ENCODE measurements around the gene ZNF786. TPM values are rescaled to one million over a fixed set of nuclear protein-coding genes. Genes with fewer than 3 reads are reported as not detected.

The ZNF786 gene
- total RNA-seq, 4 donors from 2014 or later = 6.1 to 8.6 (median 7.0) TPM

DNA sequence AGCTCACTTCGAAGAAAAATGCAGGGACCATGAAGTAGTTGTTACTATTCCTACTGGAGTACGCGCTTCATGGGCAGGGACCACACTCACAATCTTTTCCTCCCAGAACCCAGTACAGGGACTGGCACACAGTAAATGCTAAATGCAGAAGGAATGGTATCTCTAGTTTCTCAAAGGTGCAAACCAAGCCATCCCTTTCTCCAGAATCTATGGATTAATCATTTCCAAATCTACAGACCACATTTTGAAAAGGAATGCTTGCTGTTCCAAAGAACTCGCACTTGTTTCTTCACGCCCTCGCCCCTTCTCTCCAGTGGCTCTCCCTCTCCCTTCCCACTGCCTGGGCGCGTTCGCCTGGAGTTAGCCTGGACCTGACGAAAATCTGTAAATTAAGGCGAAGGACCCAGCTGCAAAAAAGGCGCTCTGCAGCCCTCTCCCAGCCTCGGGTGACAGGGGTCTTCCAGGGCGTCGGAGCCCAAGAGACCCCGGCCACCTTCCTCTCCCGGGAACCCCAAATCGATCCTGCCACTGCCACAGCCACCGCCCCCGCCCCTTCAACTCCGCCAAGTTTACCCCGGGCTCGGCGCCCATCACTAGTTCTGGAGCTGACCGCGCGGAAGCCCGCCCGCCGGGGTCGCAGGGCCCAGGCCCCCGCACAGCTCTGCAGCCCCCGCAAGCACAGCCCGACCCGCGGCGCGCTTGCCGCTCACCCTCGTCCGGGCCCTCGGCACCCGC, 62.7 kb downstream of the ZNF786 start:
- Histone ChIP-seq H3K4me1 (peaks cover 0 to 32% (median 12%) of the 10 kb centered on the region in 3 donors), H3K4me3 (peak overlapping the region; percentile 67 to 91), H3K27me3 (no peaks in the 10 kb centered on the region), H3K9me3 (no peaks in the 10 kb centered on the region), H3K36me3 (no peaks in the 10 kb centered on the region), H3K27ac (peak overlapping the region; percentile 68 to 96 (median 94))
- WGBS, 2 donors (ENCODE audit: low coverage in 1 of 2) = 1 to 3% methylated on average over 6 to 14 of the region's 43 CpGs
- no peak for ATAC-seq
- TF ChIP-seq EP300 (IDR thresholded peaks at IDR 0.05) (no peak), POLR2AphosphoS5 (IDR thresholded peaks at IDR 0.05) (no peak), POLR2A (IDR thresholded peaks at IDR 0.05) (no peak)
- TF ChIP-seq, protein P1, sequence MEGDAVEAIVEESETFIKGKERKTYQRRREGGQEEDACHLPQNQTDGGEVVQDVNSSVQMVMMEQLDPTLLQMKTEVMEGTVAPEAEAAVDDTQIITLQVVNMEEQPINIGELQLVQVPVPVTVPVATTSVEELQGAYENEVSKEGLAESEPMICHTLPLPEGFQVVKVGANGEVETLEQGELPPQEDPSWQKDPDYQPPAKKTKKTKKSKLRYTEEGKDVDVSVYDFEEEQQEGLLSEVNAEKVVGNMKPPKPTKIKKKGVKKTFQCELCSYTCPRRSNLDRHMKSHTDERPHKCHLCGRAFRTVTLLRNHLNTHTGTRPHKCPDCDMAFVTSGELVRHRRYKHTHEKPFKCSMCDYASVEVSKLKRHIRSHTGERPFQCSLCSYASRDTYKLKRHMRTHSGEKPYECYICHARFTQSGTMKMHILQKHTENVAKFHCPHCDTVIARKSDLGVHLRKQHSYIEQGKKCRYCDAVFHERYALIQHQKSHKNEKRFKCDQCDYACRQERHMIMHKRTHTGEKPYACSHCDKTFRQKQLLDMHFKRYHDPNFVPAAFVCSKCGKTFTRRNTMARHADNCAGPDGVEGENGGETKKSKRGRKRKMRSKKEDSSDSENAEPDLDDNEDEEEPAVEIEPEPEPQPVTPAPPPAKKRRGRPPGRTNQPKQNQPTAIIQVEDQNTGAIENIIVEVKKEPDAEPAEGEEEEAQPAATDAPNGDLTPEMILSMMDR (IDR thresholded peaks at IDR 0.05) = no peak

DNA sequence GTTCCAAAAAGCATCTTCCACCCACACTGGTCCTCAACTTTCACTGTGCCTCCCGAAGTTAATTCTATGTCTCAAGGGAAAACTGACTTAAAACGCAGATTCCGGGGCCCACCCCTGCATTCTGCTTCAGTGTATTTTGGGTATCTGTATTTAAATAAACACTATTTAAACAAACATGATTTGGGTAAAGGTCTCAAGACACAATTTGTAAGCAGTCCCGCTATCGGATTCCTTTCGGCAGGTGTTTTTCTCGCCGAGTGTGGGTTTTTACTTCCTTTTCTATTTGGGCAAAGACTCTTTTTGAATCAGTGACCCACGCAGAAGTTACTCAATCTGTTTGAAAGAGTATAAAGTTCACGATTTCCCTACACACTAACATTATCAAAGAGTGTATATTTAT, 63.5 kb downstream of the ZNF786 start:
- Histone ChIP-seq H3K27me3 (no peaks in the 10 kb centered on the region), H3K9me3 (no peaks in the 10 kb centered on the region), H3K4me1 (peaks cover 0 to 32% (median 12%) of the 10 kb centered on the region in 3 donors), H3K36me3 (no peaks in the 10 kb centered on the region), H3K4me3 (peak overlapping the region in 1 of 2 donors; percentile 91), H3K27ac (peak overlapping the region in 3 of 4 donors; percentile 93 to 96 (median 95))
- WGBS, 2 donors (ENCODE audit: low coverage in 1 of 2) = 26 to 33% methylated on average over 6 to 10 of the region's 10 CpGs
- ATAC-seq = no peak
- TF ChIP-seq EP300 (IDR thresholded peaks at IDR 0.05) = no peak
- no peak for TF ChIP-seq POLR2AphosphoS5 (IDR thresholded peaks at IDR 0.05)
- TF ChIP-seq POLR2A (IDR thresholded peaks at IDR 0.05) = no peak
- TF ChIP-seq, protein P1 (IDR thresholded peaks at IDR 0.05) = no peak

DNA sequence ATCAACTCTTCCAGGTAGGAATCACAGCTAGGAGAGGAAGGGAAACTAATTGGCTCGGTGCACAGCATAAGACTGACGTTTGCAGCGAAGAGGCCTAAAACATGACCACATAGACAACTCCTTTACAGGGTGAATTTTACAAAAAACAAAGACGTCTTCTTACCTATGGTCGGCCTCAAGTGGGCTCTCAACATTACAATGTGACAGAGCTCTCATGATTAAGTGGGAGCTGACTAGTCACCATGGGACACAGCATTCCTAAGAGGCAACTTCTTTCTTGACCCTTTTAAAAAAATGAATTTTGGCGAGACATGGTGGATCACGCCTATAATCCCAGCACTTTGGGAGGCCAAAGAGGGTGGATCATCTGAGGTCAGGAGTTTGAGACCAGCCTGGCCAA, 66.9 kb downstream of the ZNF786 start:
- TF ChIP-seq POLR2AphosphoS5 (IDR thresholded peaks at IDR 0.05) (no peak), EP300 (IDR thresholded peaks at IDR 0.05) (no peak), POLR2A (IDR thresholded peaks at IDR 0.05) (no peak)
- TF ChIP-seq, protein P1 (IDR thresholded peaks at IDR 0.05) = no peak
- peaks cover 0 to 21% (median 6%) of the 10 kb centered on the region in 3 donors for H3K4me1 ChIP-seq
- no peak overlapping the region for H3K27ac ChIP-seq
- H3K9me3 ChIP-seq = no peaks in the 10 kb centered on the region
- 75 to 78% methylated on average over 7 of the region's 7 CpGs for WGBS, 2 donors (ENCODE audit: low coverage in 1 of 2)
- no peaks in the 10 kb centered on the region for H3K27me3 ChIP-seq
- ATAC-seq = no peak
- no peak overlapping the region for H3K4me3 ChIP-seq
- peaks cover 0 to 22% of the 10 kb centered on the region in 2 donors for H3K36me3 ChIP-seq

DNA sequence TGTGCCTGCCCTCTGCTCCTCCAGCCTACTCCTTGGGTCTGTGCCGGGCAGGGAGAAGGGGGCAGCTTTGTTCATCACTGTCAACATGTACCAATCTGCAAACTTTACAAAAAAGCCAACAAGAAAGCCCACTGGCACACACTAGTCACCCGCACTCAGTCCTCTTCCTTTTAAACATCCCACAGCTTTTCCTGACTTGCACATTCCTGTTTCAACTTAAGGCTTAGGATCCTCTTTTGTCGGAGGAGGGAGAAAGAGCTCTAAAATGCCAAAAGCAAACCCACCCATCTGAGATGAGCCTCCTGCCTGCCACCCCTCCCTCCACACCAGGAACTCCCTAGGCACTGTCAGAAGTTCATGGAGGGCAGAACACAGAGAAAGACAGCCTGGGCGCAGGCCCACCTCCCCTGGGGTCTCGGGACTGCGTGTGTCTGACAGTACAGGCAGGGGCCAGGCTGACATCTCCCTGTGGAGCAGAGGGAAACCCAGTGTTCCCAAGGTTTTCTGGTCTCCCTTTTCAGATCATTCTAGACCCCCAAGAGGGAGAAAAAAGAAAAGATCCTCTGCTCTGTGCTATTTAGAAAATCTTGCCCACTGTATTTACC, 67.7 kb downstream of the ZNF786 start:
- Histone ChIP-seq H3K4me1 (peaks cover 0 to 21% (median 6%) of the 10 kb centered on the region in 3 donors), H3K27me3 (no peaks in the 10 kb centered on the region), H3K36me3 (peaks cover 0 to 30% of the 10 kb centered on the region in 2 donors), H3K4me3 (no peak overlapping the region), H3K9me3 (no peaks in the 10 kb centered on the region), H3K27ac (no peak overlapping the region)
- TF ChIP-seq, protein P1 (IDR thresholded peaks at IDR 0.05) = no peak
- TF ChIP-seq EP300 (IDR thresholded peaks at IDR 0.05) (no peak), POLR2A (IDR thresholded peaks at IDR 0.05) (no peak), POLR2AphosphoS5 (IDR thresholded peaks at IDR 0.05) (no peak)
- WGBS, 2 donors (ENCODE audit: low coverage in 1 of 2) = 75 to 79% methylated on average over 2 of the region's 6 CpGs
- no peak for ATAC-seq
